Liver (tissue), 9 donors: ENCODE data around the gene MED25. TPM values are rescaled to one million over a fixed set of nuclear protein-coding genes. Genes with fewer than 3 reads are reported as not detected.

ENCODE experiments used
- DNase-seq: peaks from one replicate; pipeline ENCODE4 v3.0.0-alpha.2; 2017; ENCODE audit warnings: low spot score
- H3K27ac ChIP-seq, 2 donors: one replicate each; pipeline ENCODE4 v1.7.0; 2013; ENCODE audit warnings: inconsistent platforms in 2 of 2, low read length in 2 of 2, control low read depth in 1 of 2, low read depth in 1 of 2, mild to moderate bottlenecking in 1 of 2
- H3K27me3 ChIP-seq, 4 donors: one replicate each; pipeline versions ENCODE4 v1.6.1 to v1.7.0; 2013; ENCODE audit warnings: low read length in 3 of 4, inconsistent platforms in 1 of 4, mild to moderate bottlenecking in 1 of 4, moderate library complexity in 1 of 4; ENCODE audit not compliant: control insufficient read depth in 4 of 4, insufficient read depth in 4 of 4
- H3K36me3 ChIP-seq, 4 donors: one replicate each; pipeline versions ENCODE4 v1.6.1 to v1.7.0; 2013; ENCODE audit warnings: low read length in 3 of 4, mild to moderate bottlenecking in 3 of 4, low read depth in 1 of 4, moderate library complexity in 1 of 4; ENCODE audit not compliant: control insufficient read depth in 4 of 4, insufficient read depth in 3 of 4
- H3K4me1 ChIP-seq, 4 donors: one replicate each; pipeline versions ENCODE4 v1.6.1 to v1.7.0; 2013; ENCODE audit warnings: low read length in 3 of 4, mild to moderate bottlenecking in 3 of 4, moderate library complexity in 1 of 4; ENCODE audit not compliant: control insufficient read depth in 4 of 4, insufficient read depth in 4 of 4
- H3K4me3 ChIP-seq, 3 donors: one replicate each; pipeline versions ENCODE4 v1.6.1 to v1.7.0; 2013; ENCODE audit warnings: low read length in 3 of 3, control low read depth in 1 of 3, low read depth in 1 of 3, mild to moderate bottlenecking in 1 of 3
- H3K9ac ChIP-seq, 2 donors: one replicate each; pipeline ENCODE4 v1.7.0; 2013; ENCODE audit warnings: low read length in 2 of 2, mild to moderate bottlenecking in 2 of 2, moderate library complexity in 2 of 2, control low read depth in 1 of 2, low read depth in 1 of 2
- H3K9me3 ChIP-seq, 4 donors: one replicate each; pipeline versions ENCODE4 v1.6.1 to v1.7.0; 2013; ENCODE audit warnings: low read length in 3 of 4; ENCODE audit not compliant: control insufficient read depth in 4 of 4
- ATF3 ChIP-seq: IDR thresholded peaks from 2 replicates; pipeline ENCODE4 v1.6.1; 2016; ENCODE audit warnings: antibody characterized with exemption
- CTCF ChIP-seq: fragments of 150-350 bp; IDR thresholded peaks from 2 replicates; pipeline ENCODE4 v1.5.1; 2017; ENCODE audit warnings: improper control_type of control experiment, low read depth, low read length; ENCODE audit not compliant: missing input control
- FOXA2 ChIP-seq: IDR thresholded peaks from 2 replicates; pipeline ENCODE4 v1.6.1; 2016; ENCODE audit warnings: antibody characterized with exemption
- GABPA ChIP-seq, 2 donors: IDR thresholded peaks in 1 of 2; conservative IDR thresholded peaks in 1 of 2; 2 replicates each; pipeline ENCODE4 v1.6.1; 2016; ENCODE audit warnings: antibody characterized with exemption in 2 of 2, mild to moderate bottlenecking in 1 of 2, moderate library complexity in 1 of 2
- HNF4A ChIP-seq, 2 donors: conservative IDR thresholded peaks; 2 replicates each; pipeline ENCODE4 v1.6.1; 2016; ENCODE audit warnings: antibody characterized with exemption in 2 of 2, mild to moderate bottlenecking in 2 of 2
- HNF4G ChIP-seq: IDR thresholded peaks from 2 replicates; pipeline ENCODE4 v1.6.1; 2016; ENCODE audit warnings: antibody characterized with exemption
- JUND ChIP-seq, 2 donors: IDR thresholded peaks; 2 replicates each; pipeline ENCODE4 v1.6.1; 2016; ENCODE audit warnings: antibody characterized with exemption in 2 of 2
- MAX ChIP-seq: IDR thresholded peaks from 2 replicates; pipeline ENCODE4 v1.6.1; 2016; ENCODE audit warnings: antibody characterized with exemption
- NR2F2 ChIP-seq: IDR thresholded peaks from 2 replicates; pipeline ENCODE4 v1.6.1; 2016; ENCODE audit warnings: antibody characterized with exemption
- RAD21 ChIP-seq, 2 donors: IDR thresholded peaks; 2 replicates each; pipeline ENCODE4 v1.6.1; 2016; ENCODE audit warnings: antibody characterized with exemption in 2 of 2, mild to moderate bottlenecking in 2 of 2
- REST ChIP-seq: IDR thresholded peaks from 2 replicates; pipeline ENCODE4 v1.6.1; 2016; ENCODE audit warnings: antibody characterized with exemption, mild to moderate bottlenecking
- RXRA ChIP-seq, 2 donors: IDR thresholded peaks; 2 replicates each; pipeline ENCODE4 v1.6.1; 2017 to 2018; ENCODE audit warnings: antibody characterized with exemption in 2 of 2, mild to moderate bottlenecking in 1 of 2
- TAF1 ChIP-seq: conservative IDR thresholded peaks from 2 replicates; pipeline ENCODE4 v1.6.1; 2016; ENCODE audit warnings: antibody characterized with exemption, mild to moderate bottlenecking
- YY1 ChIP-seq: IDR thresholded peaks from 2 replicates; pipeline ENCODE4 v1.6.1; 2016; ENCODE audit warnings: antibody characterized with exemption, mild to moderate bottlenecking
- ZBTB33 ChIP-seq: IDR thresholded peaks from 2 replicates; pipeline ENCODE4 v1.6.1; 2016; ENCODE audit warnings: antibody characterized with exemption
- WGBS: extraction: QIAGEN DNeasy Blood & Tissue Kit; methylation state at CpG from one replicate; pipeline ENCODE4 v1.1.7; 2013; 5-methylcytosine and 5-hydroxymethylcytosine counted together
- polyA plus RNA-seq, 2 donors: library from polyadenylated mRNA; stranded (reverse) in 1 of 2; unstranded in 1 of 2; fragments of 200-250 nt in 1 of 2; fragments of >200 nt in 1 of 2; fragmentation: Nextera tagmentation in 1 of 2; extraction: Ambion mirVana in 1 of 2; gene quantifications; one replicate each; pipeline versions ENCODE4 v1.2.1 to v1.2.3, GENCODE V29; 2013 to 2015
- total RNA-seq, 2 donors: library from RNA; depleted of rRNA; stranded (reverse); fragments of >200 nt; gene quantifications; one replicate each; pipeline ENCODE4 v1.2.3, GENCODE V29; 2014
- donor health status: healthy.
- donor health status: healthy.
- donor health status: healthy.
- donor health status: healthy.
- donor health status: healthy.

Gene MED25
- total and polyA plus RNA-seq, 4 donors = 4.7 to 24.1 (median 9.6) TPM

- WGBS = 92% methylated on average over 15 of the region's 15 CpGs
- no peak overlapping the region for H3K9ac ChIP-seq
- no peak for DNase-seq
- H3K36me3 ChIP-seq = no peaks in the 10 kb centered on the region
- no peak overlapping the region for H3K27ac ChIP-seq
- no peaks in the 10 kb centered on the region for H3K27me3 ChIP-seq
- TF ChIP-seq NR2F2 = no peak
- TF ChIP-seq JUND (IDR thresholded peaks at IDR 0.05) = no peak
- no peak for TF ChIP-seq ZBTB33
- TF ChIP-seq CTCF = no peak
- no peak for TF ChIP-seq HNF4G
- TF ChIP-seq RXRA (IDR thresholded peaks at IDR 0.05) = no peak
- TF ChIP-seq REST = no peak
- no peak for TF ChIP-seq RAD21 (IDR thresholded peaks at IDR 0.05)
- TF ChIP-seq TAF1 = no peak
- TF ChIP-seq ATF3 = no peak
- TF ChIP-seq MAX = no peak
- peak overlapping the region; percentile 57 to 92 (median 90) for H3K4me3 ChIP-seq
- H3K4me1 ChIP-seq = peaks cover 3 to 19% (median 13%) of the 10 kb centered on the region in 4 donors
- H3K9me3 ChIP-seq = no peaks in the 10 kb centered on the region
These were observed 31.5 kb downstream of the MED25 start for GRCh38 chr19:49849433-49850220.

GRCh38 chr19:49850221-49850486, 32.1 kb downstream of the MED25 start:
- Histone ChIP-seq H3K4me3 (peak overlapping the region; percentile 57 to 92 (median 90)), H3K9me3 (no peaks in the 10 kb centered on the region), H3K27ac (peak overlapping the region; percentile 99 to 100), H3K9ac (peak overlapping the region; percentile 29 to 92), H3K36me3 (peaks cover 0 to 2% (median 0%) of the 10 kb centered on the region in 4 donors), H3K4me1 (peaks cover 3 to 19% (median 13%) of the 10 kb centered on the region in 4 donors), H3K27me3 (no peaks in the 10 kb centered on the region)
- WGBS = 61% methylated on average over 12 of the region's 12 CpGs
- no peak for DNase-seq
- TF ChIP-seq RAD21 (IDR thresholded peaks at IDR 0.05) = no peak
- TF ChIP-seq FOXA2 = no peak
- no peak for TF ChIP-seq ZBTB33
- TF ChIP-seq HNF4A (conservative IDR thresholded peaks at IDR 0.05) = no peak
- TF ChIP-seq MAX = no peak
- no peak for TF ChIP-seq REST
- TF ChIP-seq NR2F2 = no peak
- TF ChIP-seq HNF4G = no peak
- TF ChIP-seq YY1 = no peak
- TF ChIP-seq TAF1 = no peak
- no peak for TF ChIP-seq GABPA (IDR thresholded peaks at IDR 0.05 in 1 of 2, conservative IDR thresholded peaks at IDR 0.05 in 1 of 2)
